Neural progenitor cell (in vitro differentiated cells): ENCODE data around the gene P2RY13.

Experiments used
- EZH2phosphoT487 ChIP-seq: fragments of 200-600 bp; sonication (generic); IDR thresholded peaks from 2 replicates; pipeline ENCODE4 v1.6.1; 2017; ENCODE audit warnings: antibody characterized with exemption
- TF ChIP-seq, protein P1 (sequence below): fragments of 200-600 bp; sonication (generic); IDR thresholded peaks from 2 replicates; pipeline ENCODE4 v1.5.1; 2017; ENCODE audit warnings: antibody characterized with exemption, mild to moderate bottlenecking

DNA sequence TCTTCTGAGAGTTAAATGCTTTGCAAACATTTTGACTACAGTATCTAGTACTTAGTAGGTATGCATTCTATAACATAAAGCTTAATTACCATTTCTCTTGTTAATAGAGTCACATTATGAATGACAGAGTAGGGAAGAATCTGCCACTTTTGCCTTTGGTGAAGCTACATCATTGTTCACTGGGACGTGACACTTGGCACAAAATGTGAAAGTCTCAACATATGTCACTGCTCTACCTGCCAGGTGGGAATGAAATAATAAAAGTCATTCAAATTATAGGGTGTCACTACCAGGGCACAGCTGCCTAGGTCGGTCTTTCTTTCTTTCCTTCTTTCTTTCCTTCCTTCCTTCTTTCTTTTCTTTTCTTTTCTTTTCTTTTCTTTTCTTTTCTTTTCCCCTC, 30.3 kb downstream of the P2RY13 start:
- TF ChIP-seq EZH2phosphoT487, result no peak
- TF ChIP-seq, protein P1, sequence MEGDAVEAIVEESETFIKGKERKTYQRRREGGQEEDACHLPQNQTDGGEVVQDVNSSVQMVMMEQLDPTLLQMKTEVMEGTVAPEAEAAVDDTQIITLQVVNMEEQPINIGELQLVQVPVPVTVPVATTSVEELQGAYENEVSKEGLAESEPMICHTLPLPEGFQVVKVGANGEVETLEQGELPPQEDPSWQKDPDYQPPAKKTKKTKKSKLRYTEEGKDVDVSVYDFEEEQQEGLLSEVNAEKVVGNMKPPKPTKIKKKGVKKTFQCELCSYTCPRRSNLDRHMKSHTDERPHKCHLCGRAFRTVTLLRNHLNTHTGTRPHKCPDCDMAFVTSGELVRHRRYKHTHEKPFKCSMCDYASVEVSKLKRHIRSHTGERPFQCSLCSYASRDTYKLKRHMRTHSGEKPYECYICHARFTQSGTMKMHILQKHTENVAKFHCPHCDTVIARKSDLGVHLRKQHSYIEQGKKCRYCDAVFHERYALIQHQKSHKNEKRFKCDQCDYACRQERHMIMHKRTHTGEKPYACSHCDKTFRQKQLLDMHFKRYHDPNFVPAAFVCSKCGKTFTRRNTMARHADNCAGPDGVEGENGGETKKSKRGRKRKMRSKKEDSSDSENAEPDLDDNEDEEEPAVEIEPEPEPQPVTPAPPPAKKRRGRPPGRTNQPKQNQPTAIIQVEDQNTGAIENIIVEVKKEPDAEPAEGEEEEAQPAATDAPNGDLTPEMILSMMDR, result no peak
